Superior temporal gyrus (tissue), 1 donor: ENCODE results near the gene ADCY2.

Experiments
- DNase-seq: peaks from one replicate; pipeline ENCODE4 v3.0.0-alpha.2; 2016; ENCODE audit errors: extremely low spot score

The ADCY2 gene

DNA sequence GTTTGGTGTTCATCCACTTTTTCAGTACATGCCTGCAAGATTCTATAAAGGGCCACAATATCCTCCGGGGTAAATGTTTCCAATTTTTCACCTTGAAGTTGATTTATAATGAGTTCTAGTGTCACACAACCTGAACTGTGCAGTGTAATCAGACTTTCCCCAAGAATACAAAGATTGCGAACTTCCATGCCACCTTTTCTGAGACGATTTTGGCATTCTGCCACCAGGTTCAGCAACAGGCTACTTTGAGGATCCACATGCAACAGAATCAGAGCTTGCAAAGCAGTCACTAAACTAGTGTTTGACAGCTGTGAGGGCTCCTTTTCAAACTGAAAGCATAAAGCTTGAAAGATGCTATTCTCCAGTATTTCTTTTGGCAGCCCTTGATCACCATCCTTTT is 471.3 kb downstream of the ADCY2 start:
- no peak for DNase-seq

- DNase-seq: peak; percentile 26
Measured at GRCh38 chr5:7868427-7868772, 472.5 kb downstream of the ADCY2 start.

- peak; percentile 96 for DNase-seq
Measured at GRCh38 chr5:7868773-7869473, 473.0 kb downstream of the ADCY2 start, which contains the start of the genes FASTKD3 and MTRR. Gene FASTKD3, minus strand, starts transcription at chr5:7869031. Its CDS starts 948 bp downstream, at chr5:7868083. Gene MTRR, plus strand, starts transcription at chr5:7869148. Its CDS starts 1,647 bp downstream, at chr5:7870795.

- DNase-seq: no peak
Measured at GRCh38 chr5:7869474-7870136, 473.7 kb downstream of the ADCY2 start.

DNA sequence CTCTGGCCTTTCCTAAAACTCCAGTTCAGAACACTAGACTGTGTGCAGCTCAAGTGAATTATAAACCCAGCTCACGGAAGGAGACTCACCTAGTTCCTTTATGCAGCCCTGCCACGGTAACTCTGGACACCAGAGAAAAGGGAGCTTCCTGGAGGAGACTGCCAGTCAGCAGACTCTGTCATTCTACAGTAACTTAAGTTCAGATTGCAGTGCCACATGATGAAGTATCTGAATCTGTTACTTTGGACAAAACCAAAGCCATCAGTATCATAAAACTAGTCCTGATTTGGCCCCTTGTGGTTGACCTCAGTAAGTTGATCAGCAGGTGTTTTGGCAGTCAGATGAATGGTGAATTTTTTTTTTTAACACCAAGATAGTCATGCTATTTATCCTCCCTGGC is 475.7 kb downstream of the ADCY2 start:
- DNase-seq: no peak

DNA sequence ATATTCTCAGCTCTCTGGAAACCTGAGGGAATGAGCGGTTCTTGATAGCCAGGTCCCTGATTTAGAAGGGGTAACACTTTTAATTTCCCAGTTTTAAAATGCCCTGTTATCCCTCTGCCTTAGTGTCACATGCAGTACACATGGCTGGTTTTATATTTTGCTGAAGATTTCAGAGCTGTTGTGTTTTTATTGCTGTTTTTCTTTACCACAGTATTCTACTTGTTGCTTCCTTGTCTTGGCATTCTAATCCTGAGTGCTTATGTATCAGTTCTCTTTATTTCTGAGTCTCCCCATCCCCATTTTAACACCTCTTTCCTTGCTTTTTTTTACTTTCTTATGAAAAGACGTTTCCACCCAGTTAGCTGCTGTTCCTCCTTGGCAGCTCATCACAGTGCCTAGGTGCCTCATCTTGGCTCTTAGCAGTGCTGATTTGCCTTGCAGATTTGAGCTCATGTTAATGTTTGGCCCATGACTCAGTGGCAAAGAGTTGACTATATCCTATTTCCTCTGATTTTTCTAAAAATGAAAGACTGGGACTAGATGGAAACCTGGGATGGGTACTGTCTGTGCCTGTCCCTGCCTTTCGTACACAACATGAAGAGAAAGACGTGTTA is 476.7 kb downstream of the ADCY2 start:
- no peak for DNase-seq

GRCh38 chr5:7873216-7873615 is 477.3 kb downstream of the ADCY2 start:
- DNase-seq: no peak

DNA sequence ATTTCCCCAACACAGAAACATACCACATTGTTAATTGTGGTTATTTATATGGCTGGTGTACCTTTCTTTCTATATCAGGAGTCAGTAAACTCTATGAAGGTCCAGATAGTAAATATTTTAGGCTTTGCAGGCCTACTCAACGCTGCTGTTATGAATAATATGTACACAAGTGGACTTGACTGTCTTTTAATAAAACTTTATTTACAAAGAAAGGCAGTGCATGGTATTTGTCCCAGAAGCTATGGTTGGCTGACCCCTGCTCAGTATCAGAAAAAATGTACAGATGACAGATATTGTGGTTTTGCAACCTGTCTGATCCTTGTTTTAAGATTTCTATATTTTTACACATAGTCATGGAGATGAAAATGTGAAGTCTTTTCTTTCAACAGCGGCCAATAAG is 478.7 kb downstream of the ADCY2 start:
- DNase-seq: no peak

DNA sequence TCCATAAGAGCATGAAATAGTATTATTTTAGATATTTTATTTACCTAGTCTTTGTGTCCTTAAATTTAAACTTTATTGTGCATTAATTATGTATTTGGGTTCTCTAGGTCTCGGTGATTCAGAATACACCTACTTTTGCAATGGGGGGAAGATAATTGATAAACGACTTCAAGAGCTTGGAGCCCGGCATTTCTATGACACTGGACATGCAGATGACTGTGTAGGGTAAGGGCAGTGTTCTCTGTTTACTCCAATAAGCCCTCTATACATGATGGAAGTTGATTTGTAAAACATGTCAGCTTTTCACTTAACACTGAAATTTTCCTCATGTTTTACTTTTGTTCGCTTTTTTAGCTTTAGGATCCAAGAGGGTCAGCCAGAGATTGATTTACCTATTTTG is 479.2 kb downstream of the ADCY2 start:
- DNase-seq: no peak

GRCh38 chr5:7876867-7877266 is 480.9 kb downstream of the ADCY2 start:
- DNase-seq: no peak

DNA sequence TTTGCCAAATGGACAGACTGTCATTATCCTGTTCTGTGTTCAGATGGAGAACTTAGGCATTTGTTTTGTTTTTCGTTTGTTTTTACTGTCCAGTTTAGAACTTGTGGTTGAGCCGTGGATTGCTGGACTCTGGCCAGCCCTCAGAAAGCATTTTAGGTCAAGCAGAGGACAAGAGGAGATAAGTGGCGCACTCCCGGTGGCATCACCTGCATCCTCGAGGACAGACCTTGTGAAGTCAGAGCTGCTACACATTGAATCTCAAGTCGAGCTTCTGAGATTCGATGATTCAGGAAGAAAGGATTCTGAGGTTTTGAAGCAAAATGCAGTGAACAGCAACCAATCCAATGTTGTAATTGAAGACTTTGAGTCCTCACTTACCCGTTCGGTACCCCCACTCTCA is 481.9 kb downstream of the ADCY2 start:
- DNase-seq: no peak

- peak; percentile 56 for DNase-seq
Measured at GRCh38 chr5:7878381-7878873, 482.5 kb downstream of the ADCY2 start.
